Measurements from ENCODE around the gene PTPRM.

PTPRM gene

GRCh38 chr18:7566567-7567473 lies at the start of gene PTPRM:
Gene PTPRM (plus strand): TSS chr18:7567316. CDS start chr18:7567819, 503 bp downstream.
- DNase-seq: peak; percentile 76

GRCh38 chr18:7517852-7518251 lies 49.3 kb upstream of the PTPRM start:
- no peak for DNase-seq

- no peak for DNase-seq
These were observed 46.8 kb upstream of the PTPRM start for GRCh38 chr18:7520200-7520785.

DNA sequence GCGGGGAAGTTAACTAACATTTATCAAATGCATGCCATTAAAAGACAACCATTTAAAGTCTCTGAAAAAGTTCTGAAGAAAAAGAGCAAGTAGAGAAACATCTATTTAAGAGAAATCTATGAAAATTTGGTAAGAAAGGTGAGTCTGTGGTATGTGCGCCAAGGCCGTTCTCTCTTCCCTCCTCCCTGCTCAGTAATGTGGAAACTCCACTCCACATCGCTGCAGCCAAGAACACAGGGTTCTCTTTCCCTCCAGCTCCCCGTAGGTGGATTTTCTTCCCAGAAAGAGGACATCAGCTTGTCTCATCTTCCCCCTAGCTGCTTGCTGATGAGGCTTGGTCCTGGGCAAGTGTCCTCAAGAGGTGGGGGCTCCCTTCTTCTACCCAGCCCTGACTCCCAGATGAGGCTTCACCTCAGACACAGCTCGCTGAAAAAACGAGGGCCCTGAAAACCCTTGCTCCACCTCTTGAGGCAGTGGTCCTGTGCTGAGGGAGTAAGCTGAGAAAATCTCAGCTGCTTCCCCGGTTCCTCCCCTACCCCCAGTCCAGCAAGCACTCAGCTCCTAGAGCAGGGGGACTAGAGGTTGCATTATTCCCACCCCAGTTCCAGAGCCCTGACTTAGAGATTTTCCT lies 45.8 kb upstream of the PTPRM start:
- DNase-seq: no peak

DNA sequence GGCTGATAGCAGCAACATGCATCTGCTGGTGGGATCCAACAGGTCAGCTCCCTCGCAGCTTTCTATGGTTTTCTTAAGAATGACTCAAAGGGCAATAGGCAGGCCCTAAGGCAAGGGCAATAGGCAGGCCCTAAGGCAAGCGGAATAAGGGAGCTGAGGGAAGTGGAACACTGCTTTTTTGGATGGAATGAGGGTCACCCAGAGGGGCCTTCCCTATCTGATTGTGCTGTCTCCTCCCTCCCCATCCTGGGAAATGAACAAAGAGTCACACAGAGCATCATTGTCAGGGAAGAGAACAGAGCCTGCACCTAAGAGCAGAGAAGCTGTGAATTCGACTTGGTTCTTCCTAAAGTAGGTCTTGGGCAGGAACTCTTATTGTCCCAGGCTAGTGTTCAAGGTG lies 43.3 kb upstream of the PTPRM start:
- no peak for DNase-seq

DNA sequence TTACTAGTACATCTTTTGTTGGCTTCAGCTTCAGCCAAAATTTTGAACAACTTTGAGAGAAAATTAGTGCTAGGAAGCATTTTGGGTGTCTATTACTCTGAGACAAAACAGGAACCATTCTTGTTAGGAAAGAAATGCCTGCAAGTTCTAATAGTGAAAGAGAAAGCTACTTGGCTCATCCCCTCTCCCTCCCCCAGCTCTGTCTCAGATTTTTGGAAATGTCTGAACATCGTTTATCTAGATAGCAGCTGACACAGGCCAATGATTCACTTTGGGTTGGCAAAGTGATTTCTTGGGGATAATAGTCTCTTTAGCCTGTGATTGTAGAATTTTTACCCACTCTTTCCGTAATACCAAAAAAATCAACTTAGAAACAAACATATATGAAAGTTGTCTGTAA lies 42.3 kb upstream of the PTPRM start:
- DNase-seq: no peak

DNA sequence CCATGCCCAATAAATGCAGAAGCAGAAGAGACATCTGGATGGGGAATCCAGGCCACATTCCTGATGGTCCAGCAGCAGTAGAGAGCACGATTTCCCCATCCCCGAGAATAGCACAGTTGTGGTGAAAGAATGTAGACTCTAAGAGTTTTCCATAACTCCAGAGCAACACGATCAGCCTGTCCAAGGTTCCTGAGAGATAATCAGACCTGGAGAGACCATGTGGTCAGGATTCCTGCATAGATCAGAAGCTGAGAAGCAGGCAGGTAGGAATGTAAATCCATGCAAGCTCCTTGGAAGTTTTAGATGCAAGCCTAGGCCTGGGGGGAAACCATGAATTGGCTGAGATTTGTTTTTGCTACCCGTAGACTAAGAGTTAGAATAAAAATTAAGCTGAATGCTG lies 34.2 kb upstream of the PTPRM start:
- no peak for DNase-seq

- DNase-seq: no peak
These were observed 31.5 kb upstream of the PTPRM start for GRCh38 chr18:7535436-7536205.

DNA sequence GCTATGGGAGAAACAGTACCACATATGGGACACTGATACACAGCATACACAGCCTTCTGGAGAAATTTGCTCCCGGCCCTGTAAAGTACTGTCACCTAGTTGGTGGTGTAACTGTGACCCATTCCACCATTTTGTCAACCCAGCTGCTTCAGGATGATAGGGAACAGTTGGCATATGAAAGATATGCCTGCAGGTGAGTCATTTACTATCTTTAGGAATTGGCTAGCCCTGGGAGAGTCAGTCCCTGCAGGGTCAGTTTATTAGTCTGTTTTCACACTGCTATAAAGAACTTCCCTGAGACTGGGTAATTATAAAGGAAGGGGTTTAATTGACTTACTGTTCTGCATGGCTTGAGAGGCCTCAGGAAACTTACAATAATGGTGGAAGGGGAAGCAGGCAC lies 30.0 kb upstream of the PTPRM start:
- DNase-seq: no peak

DNA sequence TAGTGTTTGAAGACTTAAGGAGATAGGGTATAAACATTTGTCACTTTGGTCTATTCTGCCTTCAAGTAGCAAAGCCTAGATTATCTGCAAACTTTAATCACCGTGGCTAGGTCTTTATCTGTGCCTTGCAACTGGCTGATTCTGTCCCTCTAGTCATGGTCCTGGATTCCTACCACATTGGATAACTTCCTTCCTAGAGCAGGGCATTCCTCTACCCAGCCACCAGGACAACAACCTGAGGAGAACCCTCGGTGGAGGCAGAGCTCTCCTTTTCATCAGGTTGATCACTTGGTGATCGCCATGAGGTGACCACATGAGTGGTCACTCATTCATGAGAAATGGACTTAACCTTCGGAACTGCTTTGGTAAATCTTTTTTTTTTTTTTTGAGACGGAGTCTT lies 25.3 kb upstream of the PTPRM start:
- no peak for DNase-seq

GRCh38 chr18:7544686-7545085 lies 22.4 kb upstream of the PTPRM start:
- DNase-seq: no peak

- DNase-seq: no peak
These were observed 21.4 kb upstream of the PTPRM start for GRCh38 chr18:7545734-7546133.

DNA sequence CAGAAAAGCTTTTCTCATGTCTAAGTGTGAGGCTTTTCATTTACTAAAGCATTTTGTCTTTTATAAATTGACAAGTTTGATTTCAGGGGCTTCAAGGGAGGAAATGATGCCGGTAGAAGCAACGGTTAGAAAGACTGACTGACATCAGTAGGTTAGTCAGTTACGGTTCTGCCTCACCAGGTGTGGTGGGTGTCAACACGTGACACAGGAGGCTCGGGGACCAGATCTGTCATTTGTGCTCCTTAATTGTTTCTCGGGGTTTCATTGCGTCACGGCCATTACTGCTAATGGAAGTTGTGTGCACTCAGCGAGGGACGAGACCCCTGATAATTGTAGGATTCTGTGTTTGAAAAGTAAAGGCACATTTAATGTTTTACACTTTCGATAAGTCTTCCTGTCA lies 18.9 kb upstream of the PTPRM start:
- DNase-seq: no peak

GRCh38 chr18:7548721-7549120 lies 18.4 kb upstream of the PTPRM start:
- DNase-seq: no peak

DNA sequence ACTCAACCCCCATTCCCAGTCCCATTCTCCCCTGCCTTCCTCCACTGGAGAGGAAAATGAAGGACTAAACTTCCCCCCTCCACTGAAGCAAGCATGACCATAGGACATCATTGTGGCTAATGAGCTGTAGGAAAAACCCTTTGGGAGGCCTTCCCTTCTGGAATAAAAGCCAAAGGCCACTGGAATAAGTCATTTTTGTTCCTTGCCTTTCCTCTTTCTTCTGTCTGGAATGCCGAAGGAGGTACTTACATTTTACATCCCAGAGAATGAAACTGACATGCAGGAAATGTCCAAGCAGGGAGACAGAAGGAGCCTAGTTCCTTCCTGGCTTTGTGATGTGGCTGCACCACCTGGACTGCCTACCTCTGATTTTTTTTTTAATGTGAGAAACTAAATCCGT lies 9.1 kb upstream of the PTPRM start:
- DNase-seq: no peak

- no peak for DNase-seq
These were observed 8.3 kb upstream of the PTPRM start for GRCh38 chr18:7558769-7559168.

DNA sequence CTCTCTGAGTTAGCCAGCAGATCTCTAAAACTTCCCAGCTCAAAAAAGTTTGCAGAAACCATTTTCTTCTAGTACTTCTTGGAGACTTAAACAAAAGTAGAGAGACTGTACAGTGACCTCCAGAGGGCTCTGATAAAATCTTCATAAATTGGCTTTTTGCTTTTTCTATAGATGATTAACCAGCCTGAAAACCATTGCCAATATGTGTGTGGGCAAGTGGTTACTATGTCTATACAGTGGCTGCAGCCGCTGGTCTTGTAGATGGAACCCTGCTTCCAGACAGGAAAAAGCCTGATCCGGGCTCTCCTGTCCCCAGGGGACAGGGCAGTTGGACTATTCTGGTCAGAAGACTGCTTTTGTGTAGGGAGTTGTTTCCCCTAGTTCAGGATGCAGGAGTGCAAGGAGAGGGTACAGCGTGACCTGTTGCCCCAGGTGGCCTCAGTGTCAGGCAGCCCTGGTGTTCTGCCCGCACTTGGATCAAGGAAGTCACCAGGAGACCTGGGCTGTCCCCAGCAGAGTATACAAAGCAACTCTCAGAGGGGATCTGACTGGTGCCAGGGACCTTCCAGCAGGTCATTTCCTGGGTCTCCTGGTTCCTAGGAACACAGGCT lies 7.3 kb upstream of the PTPRM start:
- DNase-seq: no peak

DNA sequence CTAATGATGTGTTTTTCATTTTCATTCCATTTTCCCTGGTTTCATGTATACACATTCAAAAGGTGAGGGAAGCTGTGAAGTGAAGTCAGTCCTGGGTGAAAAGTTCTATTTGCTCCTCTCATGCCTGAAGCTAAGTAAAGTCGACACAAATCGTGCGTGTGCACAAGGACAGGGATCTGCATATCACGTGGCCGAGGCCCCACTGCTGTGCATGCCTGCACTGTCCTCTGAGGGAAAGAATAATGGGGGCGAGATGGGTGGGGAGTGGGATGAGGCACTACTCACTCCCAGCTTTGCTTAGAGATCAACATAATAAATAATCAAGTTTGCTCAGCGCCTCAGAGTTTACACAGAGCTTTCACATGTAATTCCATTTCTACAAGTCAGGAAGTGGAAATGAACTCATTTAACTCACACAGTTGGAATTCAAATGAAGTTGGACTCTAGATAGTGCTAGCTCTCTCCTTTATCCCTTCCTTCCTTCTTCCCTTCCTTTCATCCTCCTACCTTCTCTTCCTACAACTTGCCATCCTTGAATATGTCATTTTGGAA lies 5.1 kb upstream of the PTPRM start:
- no peak for DNase-seq

DNA sequence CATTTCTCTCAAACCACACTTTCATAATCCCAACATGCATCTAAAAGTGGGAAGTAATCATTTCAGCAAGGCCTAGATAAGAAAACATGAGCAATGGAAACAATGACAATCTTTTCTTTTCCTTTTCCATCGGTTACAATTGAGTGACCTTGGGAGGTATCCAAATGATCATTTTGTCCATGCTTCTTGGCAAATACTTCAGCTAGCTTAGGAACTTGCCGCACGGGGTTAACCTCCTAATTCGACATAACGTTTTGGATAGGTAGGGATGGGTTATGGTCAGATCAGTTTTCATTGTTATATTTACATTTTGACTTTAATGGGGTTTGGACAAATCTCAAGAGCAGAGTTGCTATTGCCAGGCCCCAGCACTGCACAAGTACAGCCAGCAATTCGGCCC lies 4.6 kb upstream of the PTPRM start:
- no peak for DNase-seq

- DNase-seq: no peak
These were observed 1.4 kb upstream of the PTPRM start for GRCh38 chr18:7565677-7566076.

GRCh38 chr18:7566244-7566566 lies 911 bp upstream of the PTPRM start:
- DNase-seq: no peak

All from NCI-H2171 (cell line).